ENCODE results near the gene HLCS.

Gene HLCS

DNA sequence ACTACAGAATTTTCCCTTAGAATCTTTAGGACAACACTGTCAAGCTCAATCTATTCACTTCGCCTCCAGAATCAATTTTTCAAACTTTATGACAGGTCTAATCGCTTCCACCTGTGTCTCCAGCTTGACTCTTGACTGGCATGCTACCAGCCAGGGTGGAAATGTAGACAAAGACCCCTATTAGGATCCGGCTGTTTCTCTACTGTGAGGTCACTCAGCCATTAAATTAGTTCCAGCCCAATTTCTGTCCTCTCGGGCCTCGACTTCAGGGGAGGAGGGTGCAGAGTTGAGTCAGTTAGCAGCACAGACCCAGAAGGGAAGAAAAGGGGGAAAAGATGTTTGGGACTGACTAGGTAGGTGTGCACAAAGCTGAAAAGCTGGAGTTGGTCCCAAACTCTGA lies 78.5 kb downstream of the HLCS start:
- H3K27me3 ChIP-seq (ENCODE audit: control insufficient read depth in 1 of 2, insufficient read depth in 2 of 2, low read length in 2 of 2), result no peaks in the 10 kb centered on the region
- H3K36me3 ChIP-seq (ENCODE audit: insufficient read depth, low read length), result no peaks in the 10 kb centered on the region
- H3K4me3 ChIP-seq (ENCODE audit: low read depth in 1 of 2, low read length in 2 of 2), result no peak overlapping the region
- H3K9ac ChIP-seq (ENCODE audit: low read length), result no peak overlapping the region
- no peaks in the 10 kb centered on the region for H3K9me3 ChIP-seq (ENCODE audit: low read length)
- H3K27ac ChIP-seq (ENCODE audit: low read depth, low read length), result no peak overlapping the region
- no peaks in the 10 kb centered on the region for H3K4me1 ChIP-seq (ENCODE audit: insufficient read depth, low read length)

DNA sequence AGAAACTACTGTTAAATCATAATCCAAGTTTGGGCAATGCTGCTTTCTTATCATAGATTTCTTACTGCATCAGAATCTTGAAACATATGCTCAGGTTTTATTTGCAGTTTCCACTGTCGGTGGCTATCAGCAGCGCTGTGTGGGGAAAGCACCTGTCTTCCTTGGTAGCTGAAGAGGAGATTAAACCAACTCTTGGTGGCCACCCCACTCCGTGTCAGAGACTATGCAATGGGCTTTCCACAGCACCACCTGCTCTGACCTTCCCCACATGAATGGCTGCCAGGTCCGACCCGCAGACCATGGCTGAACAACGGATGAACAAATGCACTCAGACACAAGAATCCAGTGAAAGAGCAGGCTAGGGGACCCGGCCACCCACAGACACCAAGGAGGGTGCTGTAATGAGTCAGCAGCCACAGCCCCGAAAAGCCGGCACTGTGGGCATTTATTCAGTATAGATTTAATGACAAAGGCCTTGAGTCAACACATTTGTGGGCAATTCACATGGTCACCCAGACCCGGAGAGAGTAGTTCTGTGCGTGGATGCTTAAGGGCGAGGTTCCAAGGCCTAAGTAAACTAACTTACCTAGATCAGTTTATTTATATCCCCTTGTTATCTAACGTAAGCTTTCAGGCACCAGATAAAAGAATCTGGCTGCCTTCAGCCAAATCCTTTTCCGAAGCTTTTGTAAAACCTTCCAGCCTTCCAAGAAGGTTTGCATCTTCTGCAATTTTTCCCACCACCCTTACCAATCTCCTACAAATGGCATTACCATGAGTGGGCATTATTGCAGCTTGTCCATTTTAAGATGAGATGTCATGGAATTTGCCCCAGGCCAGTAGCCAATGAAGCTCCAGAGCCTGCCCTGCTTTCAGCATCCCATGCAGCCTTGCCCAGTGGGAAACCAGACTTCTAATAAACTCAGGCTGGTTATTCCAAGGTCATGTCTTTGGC lies 82.7 kb downstream of the HLCS start:
- no peaks in the 10 kb centered on the region for H3K9me3 ChIP-seq (ENCODE audit: low read length)
- H3K27ac ChIP-seq (ENCODE audit: low read depth, low read length), result no peak overlapping the region
- H3K36me3 ChIP-seq (ENCODE audit: insufficient read depth, low read length), result no peaks in the 10 kb centered on the region
- no peaks in the 10 kb centered on the region for H3K27me3 ChIP-seq (ENCODE audit: control insufficient read depth in 1 of 2, insufficient read depth in 2 of 2, low read length in 2 of 2)
- H3K9ac ChIP-seq (ENCODE audit: low read length), result no peak overlapping the region
- H3K4me1 ChIP-seq (ENCODE audit: insufficient read depth, low read length), result no peaks in the 10 kb centered on the region
- H3K4me3 ChIP-seq (ENCODE audit: low read depth in 1 of 2, low read length in 2 of 2), result no peak overlapping the region

DNA sequence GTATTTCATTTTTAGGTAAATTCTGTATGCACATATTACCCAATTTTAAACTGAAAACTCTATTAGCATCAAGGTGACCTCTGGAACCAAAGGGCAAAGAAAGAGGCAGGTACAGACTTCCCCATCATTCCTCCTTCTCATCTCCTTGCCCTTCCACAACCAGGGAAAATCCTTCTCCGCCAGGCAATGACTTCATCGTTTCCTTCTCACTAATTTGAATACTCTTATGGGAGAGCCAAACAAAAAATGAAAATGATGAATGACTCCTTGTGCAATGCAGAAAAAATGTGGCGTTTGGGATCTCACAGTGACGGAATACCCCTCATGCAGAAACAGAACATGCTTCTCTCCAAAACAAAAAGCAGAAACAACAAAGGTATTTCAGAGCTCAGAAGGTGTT lies 83.7 kb downstream of the HLCS start:
- Histone ChIP-seq H3K9ac (ENCODE audit: low read length) (no peak overlapping the region), H3K27me3 (ENCODE audit: control insufficient read depth in 1 of 2, insufficient read depth in 2 of 2, low read length in 2 of 2) (no peaks in the 10 kb centered on the region), H3K9me3 (ENCODE audit: low read length) (no peaks in the 10 kb centered on the region), H3K36me3 (ENCODE audit: insufficient read depth, low read length) (no peaks in the 10 kb centered on the region), H3K4me3 (ENCODE audit: low read depth in 1 of 2, low read length in 2 of 2) (no peak overlapping the region), H3K27ac (ENCODE audit: low read depth, low read length) (no peak overlapping the region), H3K4me1 (ENCODE audit: insufficient read depth, low read length) (no peaks in the 10 kb centered on the region)

DNA sequence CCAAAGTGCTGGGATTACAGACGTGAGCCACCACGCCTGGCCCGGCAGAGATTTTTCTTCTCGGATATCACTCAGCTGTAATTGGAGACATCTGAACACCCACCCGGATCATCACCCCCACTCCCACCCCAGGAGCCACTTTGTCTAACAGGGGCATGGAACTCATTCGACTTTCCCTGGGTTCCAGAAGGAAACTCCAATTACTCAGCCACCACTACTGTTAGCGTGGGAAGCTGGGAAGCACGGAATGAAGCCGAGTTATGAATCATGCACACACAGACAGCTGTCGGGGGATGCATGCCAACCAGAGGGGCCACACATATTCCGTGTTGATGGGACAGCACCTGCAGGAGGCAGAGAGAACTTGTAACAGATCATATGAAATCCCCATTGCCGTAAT lies 85.2 kb downstream of the HLCS start:
- no peaks in the 10 kb centered on the region for H3K9me3 ChIP-seq (ENCODE audit: low read length)
- H3K36me3 ChIP-seq (ENCODE audit: insufficient read depth, low read length), result no peaks in the 10 kb centered on the region
- H3K9ac ChIP-seq (ENCODE audit: low read length), result no peak overlapping the region
- H3K4me1 ChIP-seq (ENCODE audit: insufficient read depth, low read length), result no peaks in the 10 kb centered on the region
- no peaks in the 10 kb centered on the region for H3K27me3 ChIP-seq (ENCODE audit: control insufficient read depth in 1 of 2, insufficient read depth in 2 of 2, low read length in 2 of 2)
- no peak overlapping the region for H3K4me3 ChIP-seq (ENCODE audit: low read depth in 1 of 2, low read length in 2 of 2)
- H3K27ac ChIP-seq (ENCODE audit: low read depth, low read length), result no peak overlapping the region

GRCh38 chr21:36879827-36880226 lies 86.6 kb downstream of the HLCS start:
- no peaks in the 10 kb centered on the region for H3K9me3 ChIP-seq (ENCODE audit: low read length)
- H3K4me3 ChIP-seq (ENCODE audit: low read depth in 1 of 2, low read length in 2 of 2), result no peak overlapping the region
- no peaks in the 10 kb centered on the region for H3K4me1 ChIP-seq (ENCODE audit: insufficient read depth, low read length)
- H3K36me3 ChIP-seq (ENCODE audit: insufficient read depth, low read length), result no peaks in the 10 kb centered on the region
- H3K27ac ChIP-seq (ENCODE audit: low read depth, low read length), result no peak overlapping the region
- no peaks in the 10 kb centered on the region for H3K27me3 ChIP-seq (ENCODE audit: control insufficient read depth in 1 of 2, insufficient read depth in 2 of 2, low read length in 2 of 2)
- no peak overlapping the region for H3K9ac ChIP-seq (ENCODE audit: low read length)

DNA sequence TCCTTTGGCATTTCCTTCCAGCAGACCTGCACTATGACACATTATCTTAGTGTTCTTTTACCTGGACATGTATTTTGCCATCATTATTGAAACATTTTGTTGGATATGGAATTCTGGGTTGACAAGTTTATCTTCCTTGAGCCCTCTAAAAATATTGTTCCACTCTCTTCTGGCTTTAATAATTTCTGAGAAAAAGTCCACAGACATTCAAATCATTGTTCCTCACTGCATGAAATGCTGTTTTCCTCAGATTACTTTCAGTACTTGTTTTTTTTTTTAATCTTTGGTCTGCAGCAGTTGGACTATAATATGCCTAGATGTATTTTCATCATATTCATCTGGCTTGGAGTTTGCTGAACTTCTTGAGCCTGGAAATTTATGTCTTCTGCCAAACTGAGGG lies 88.7 kb downstream of the HLCS start:
- Histone ChIP-seq H3K27me3 (ENCODE audit: control insufficient read depth in 1 of 2, insufficient read depth in 2 of 2, low read length in 2 of 2) (no peaks in the 10 kb centered on the region), H3K4me3 (ENCODE audit: low read depth in 1 of 2, low read length in 2 of 2) (no peak overlapping the region), H3K27ac (ENCODE audit: low read depth, low read length) (no peak overlapping the region), H3K9me3 (ENCODE audit: low read length) (no peaks in the 10 kb centered on the region), H3K4me1 (ENCODE audit: insufficient read depth, low read length) (no peaks in the 10 kb centered on the region), H3K9ac (ENCODE audit: low read length) (no peak overlapping the region), H3K36me3 (ENCODE audit: insufficient read depth, low read length) (no peaks in the 10 kb centered on the region)

DNA sequence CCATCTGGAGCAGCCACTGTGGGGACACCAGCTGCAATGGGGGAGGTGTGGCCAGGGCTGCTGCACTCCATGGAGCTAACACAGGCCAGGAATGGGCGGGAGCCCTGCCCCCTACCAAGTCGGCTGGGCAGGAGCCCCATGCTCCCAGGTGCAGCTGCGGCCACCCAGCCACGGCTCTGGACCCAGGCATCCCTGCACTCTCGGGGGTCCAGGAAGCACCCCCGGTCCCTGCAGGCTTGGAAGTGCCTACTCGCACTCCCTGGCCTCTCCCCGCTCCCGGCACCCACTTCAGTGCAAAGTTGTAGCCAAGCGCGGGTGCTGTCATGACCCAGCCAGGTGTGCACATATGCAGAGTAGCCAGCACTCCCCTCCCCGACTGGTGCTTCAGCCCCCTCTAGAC lies 91.8 kb downstream of the HLCS start:
- H3K27ac ChIP-seq (ENCODE audit: low read depth, low read length), result no peak overlapping the region
- H3K36me3 ChIP-seq (ENCODE audit: insufficient read depth, low read length), result no peaks in the 10 kb centered on the region
- H3K4me1 ChIP-seq (ENCODE audit: insufficient read depth, low read length), result no peaks in the 10 kb centered on the region
- no peaks in the 10 kb centered on the region for H3K27me3 ChIP-seq (ENCODE audit: control insufficient read depth in 1 of 2, insufficient read depth in 2 of 2, low read length in 2 of 2)
- no peak overlapping the region for H3K4me3 ChIP-seq (ENCODE audit: low read depth in 1 of 2, low read length in 2 of 2)
- H3K9me3 ChIP-seq (ENCODE audit: low read length), result no peaks in the 10 kb centered on the region
- H3K9ac ChIP-seq (ENCODE audit: low read length), result no peak overlapping the region

- Histone ChIP-seq H3K9me3 (ENCODE audit: low read length) (no peaks in the 10 kb centered on the region), H3K4me1 (ENCODE audit: insufficient read depth, low read length) (no peaks in the 10 kb centered on the region), H3K9ac (ENCODE audit: low read length) (no peak overlapping the region), H3K4me3 (ENCODE audit: low read depth in 1 of 2, low read length in 2 of 2) (no peak overlapping the region), H3K27ac (ENCODE audit: low read depth, low read length) (no peak overlapping the region), H3K27me3 (ENCODE audit: control insufficient read depth in 1 of 2, insufficient read depth in 2 of 2, low read length in 2 of 2) (no peaks in the 10 kb centered on the region), H3K36me3 (ENCODE audit: insufficient read depth, low read length) (no peaks in the 10 kb centered on the region)
These were observed 93.0 kb downstream of the HLCS start for GRCh38 chr21:36873513-36873912.

GRCh38 chr21:36867291-36867905 lies 99.1 kb downstream of the HLCS start:
- Histone ChIP-seq H3K4me3 (ENCODE audit: low read depth in 1 of 2, low read length in 2 of 2) (no peak overlapping the region), H3K27ac (ENCODE audit: low read depth, low read length) (no peak overlapping the region), H3K9ac (ENCODE audit: low read length) (no peak overlapping the region), H3K4me1 (ENCODE audit: insufficient read depth, low read length) (no peaks in the 10 kb centered on the region), H3K27me3 (ENCODE audit: control insufficient read depth in 1 of 2, insufficient read depth in 2 of 2, low read length in 2 of 2) (no peaks in the 10 kb centered on the region), H3K36me3 (ENCODE audit: insufficient read depth, low read length) (no peaks in the 10 kb centered on the region), H3K9me3 (ENCODE audit: low read length) (no peaks in the 10 kb centered on the region)

DNA sequence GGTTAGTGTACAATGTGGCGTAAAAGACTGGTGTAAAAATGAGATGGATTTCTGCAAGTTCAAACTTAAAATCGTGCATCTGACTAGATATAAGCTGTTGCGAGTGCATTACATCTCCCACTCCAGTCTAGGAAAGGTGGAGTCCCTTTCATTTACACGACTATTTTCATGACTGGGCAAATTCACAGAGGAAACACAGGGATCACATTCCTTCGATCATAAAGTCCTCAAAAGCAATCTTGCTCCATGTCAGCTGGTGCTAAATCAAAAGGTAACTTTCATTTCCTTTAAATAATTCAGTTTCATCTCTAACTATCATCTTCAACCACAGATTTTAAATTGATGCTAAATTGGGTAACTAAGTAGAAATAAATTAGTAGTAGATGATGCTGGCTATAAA lies 100.0 kb downstream of the HLCS start:
- Histone ChIP-seq H3K4me3 (ENCODE audit: low read depth in 1 of 2, low read length in 2 of 2) (no peak overlapping the region), H3K9ac (ENCODE audit: low read length) (no peak overlapping the region), H3K27ac (ENCODE audit: low read depth, low read length) (no peak overlapping the region)

DNA sequence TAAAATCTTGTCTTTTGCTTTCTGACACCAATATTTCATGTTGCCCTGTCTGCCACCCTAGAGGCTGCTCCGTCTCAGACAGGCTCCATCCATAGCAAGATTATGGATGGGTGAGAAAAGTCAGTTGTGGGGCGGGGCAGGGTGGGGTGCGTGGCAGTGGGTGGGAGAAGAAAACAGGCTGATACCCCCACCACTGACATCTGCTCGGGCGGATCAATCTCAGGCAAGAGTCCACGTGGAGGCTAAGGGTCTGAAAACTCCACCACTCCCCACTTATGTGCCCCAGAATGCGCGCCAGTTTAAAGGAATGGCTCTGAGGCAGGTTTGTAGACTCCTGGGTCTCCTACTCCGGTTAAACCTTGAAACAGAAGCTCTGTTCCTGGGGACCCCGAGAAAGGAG lies 101.5 kb downstream of the HLCS start:
- no peak overlapping the region for H3K9ac ChIP-seq (ENCODE audit: low read length)
- no peaks in the 10 kb centered on the region for H3K9me3 ChIP-seq (ENCODE audit: low read length)
- H3K36me3 ChIP-seq (ENCODE audit: insufficient read depth, low read length), result no peaks in the 10 kb centered on the region
- H3K4me3 ChIP-seq (ENCODE audit: low read depth in 1 of 2, low read length in 2 of 2), result no peak overlapping the region
- H3K4me1 ChIP-seq (ENCODE audit: insufficient read depth, low read length), result no peaks in the 10 kb centered on the region
- H3K27me3 ChIP-seq (ENCODE audit: control insufficient read depth in 1 of 2, insufficient read depth in 2 of 2, low read length in 2 of 2), result no peaks in the 10 kb centered on the region
- H3K27ac ChIP-seq (ENCODE audit: low read depth, low read length), result no peak overlapping the region

More for the DNA sequence above, 100.0 kb downstream of the HLCS start:
- Histone ChIP-seq H3K27me3 (ENCODE audit: control insufficient read depth in 1 of 2, insufficient read depth in 2 of 2, low read length in 2 of 2) (no peaks in the 10 kb centered on the region), H3K9me3 (ENCODE audit: low read length) (no peaks in the 10 kb centered on the region), H3K4me1 (ENCODE audit: insufficient read depth, low read length) (no peaks in the 10 kb centered on the region), H3K36me3 (ENCODE audit: insufficient read depth, low read length) (no peaks in the 10 kb centered on the region)

DNA sequence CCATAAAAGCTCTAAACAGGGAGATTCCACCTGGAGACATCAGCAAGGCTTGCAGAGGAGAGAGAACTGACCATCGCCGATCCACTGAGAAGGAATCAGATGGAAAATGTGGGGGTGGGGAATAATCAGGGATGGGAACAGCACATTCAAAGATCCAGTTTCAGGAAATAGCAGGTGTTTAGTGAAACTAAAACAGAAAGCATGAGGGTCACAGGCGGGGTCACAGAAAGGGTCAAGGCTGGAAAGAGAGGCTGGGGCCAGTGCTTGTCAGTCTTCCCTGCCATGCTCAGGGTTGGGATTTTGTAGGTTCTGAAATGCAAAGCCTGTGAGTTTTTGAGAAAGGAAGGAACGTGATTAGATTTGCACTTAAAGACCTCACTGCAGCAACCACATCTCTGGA lies 103.2 kb downstream of the HLCS start:
- Histone ChIP-seq H3K27me3 (ENCODE audit: control insufficient read depth in 1 of 2, insufficient read depth in 2 of 2, low read length in 2 of 2) (no peaks in the 10 kb centered on the region), H3K4me1 (ENCODE audit: insufficient read depth, low read length) (no peaks in the 10 kb centered on the region), H3K4me3 (ENCODE audit: low read depth in 1 of 2, low read length in 2 of 2) (no peak overlapping the region), H3K36me3 (ENCODE audit: insufficient read depth, low read length) (no peaks in the 10 kb centered on the region), H3K27ac (ENCODE audit: low read depth, low read length) (no peak overlapping the region), H3K9me3 (ENCODE audit: low read length) (no peaks in the 10 kb centered on the region), H3K9ac (ENCODE audit: low read length) (no peak overlapping the region)
